Neural cell (in vitro differentiated cells): ENCODE results near the gene CELF4. TPM values are rescaled to one million over a fixed set of nuclear protein-coding genes. Genes with fewer than 3 reads are reported as not detected.

Experiments used
- H2AFZ ChIP-seq: fragments of 200-600, 300-800 bp; sonication (generic), shearing (Covaris generic); 2 replicates; pipeline ENCODE4 v1.6.0; 2014; ENCODE audit warnings: low read depth, mild to moderate bottlenecking, antibody characterized with exemption, low read length, moderate library complexity
- H3F3A ChIP-seq: fragments of 200-600 bp; shearing (Covaris generic); 2 replicates; pipeline ENCODE4 v1.6.1; 2016; ENCODE audit warnings: mild to moderate bottlenecking, moderate library complexity, mixed read lengths, antibody characterized with exemption, low read length; ENCODE audit not compliant: insufficient read depth, poor library complexity, severe bottlenecking
- H3K27ac ChIP-seq: fragments of 200-600, 300-800 bp; sonication (generic), shearing (Covaris generic); 2 replicates; pipeline ENCODE4 v1.5.1; 2014; ENCODE audit warnings: mild to moderate bottlenecking, low read length, moderate library complexity
- H3K27me3 ChIP-seq: fragments of 300-800, 200-600 bp; sonication (generic), shearing (Covaris generic); 2 replicates; pipeline ENCODE4 v1.6.0; 2014; ENCODE audit warnings: mild to moderate bottlenecking, low read depth, low read length, moderate library complexity; ENCODE audit not compliant: insufficient read depth
- H3K36me3 ChIP-seq: fragments of 300-800, 200-600 bp; sonication (generic), shearing (Covaris generic); 2 replicates; pipeline ENCODE4 v1.5.1; 2014; ENCODE audit warnings: mild to moderate bottlenecking, antibody characterized with exemption, low read length, moderate library complexity; ENCODE audit not compliant: insufficient read depth
- H3K4me2 ChIP-seq: fragments of 300-800, 200-600 bp; sonication (generic), shearing (Covaris generic); 2 replicates; pipeline ENCODE4 v1.6.0; 2014; ENCODE audit warnings: mild to moderate bottlenecking, low read length
- H3K4me3 ChIP-seq: fragments of 300-800, 200-600 bp; sonication (generic), shearing (Covaris generic); 2 replicates; pipeline ENCODE4 v1.5.1; 2014; ENCODE audit warnings: mild to moderate bottlenecking, low read length, moderate library complexity
- H3K79me2 ChIP-seq: fragments of 200-600 bp; shearing (Covaris generic); replicated peaks from 2 replicates; pipeline ENCODE4 v1.6.0; 2014; ENCODE audit warnings: mild to moderate bottlenecking, low read length, moderate library complexity; ENCODE audit not compliant: insufficient read depth
- H3K9ac ChIP-seq: fragments of 300-800, 200-600 bp; sonication (generic), shearing (Covaris generic); 2 replicates; pipeline ENCODE4 v1.6.1; 2016; ENCODE audit warnings: mild to moderate bottlenecking, low read length, mixed read lengths
- H3K9me2 ChIP-seq: fragments of 200-600 bp; shearing (Covaris generic); 2 replicates; pipeline ENCODE4 v1.6.1; 2016; ENCODE audit warnings: mild to moderate bottlenecking, low read length, mixed read lengths; ENCODE audit not compliant: insufficient read depth
- H3K9me3 ChIP-seq: fragments of 200-600, 300-800 bp; sonication (generic), shearing (Covaris generic); 2 replicates; pipeline ENCODE4 v1.6.1; 2016; ENCODE audit warnings: mild to moderate bottlenecking, mixed run types, low read length, moderate library complexity, mixed read lengths
- H4K20me1 ChIP-seq: fragments of 200-600 bp; shearing (Covaris generic); 2 replicates; pipeline ENCODE4 v1.6.1; 2016; ENCODE audit warnings: mild to moderate bottlenecking, mixed run types; ENCODE audit not compliant: insufficient read depth
- EP300 ChIP-seq: fragments of 450-650 bp; conservative IDR thresholded peaks from 2 replicates; pipeline ENCODE4 v1.6.1; 2014; ENCODE audit warnings: antibody characterized with exemption, mild to moderate bottlenecking, moderate library complexity; ENCODE audit not compliant: poor library complexity, severe bottlenecking
- EZH2 ChIP-seq: fragments of 200-600, 300-800 bp; shearing (Covaris generic), sonication (generic); IDR thresholded peaks from 2 replicates; pipeline ENCODE4 v1.6.1; 2014; ENCODE audit warnings: antibody characterized with exemption, low read length, borderline replicate concordance, mild to moderate bottlenecking; ENCODE audit not compliant: insufficient read depth, poor library complexity, severe bottlenecking
- MXI1 ChIP-seq: fragments of 450-650 bp; conservative IDR thresholded peaks from 2 replicates; pipeline ENCODE4 v1.6.1; 2014; ENCODE audit warnings: antibody characterized with exemption, mild to moderate bottlenecking; ENCODE audit not compliant: poor library complexity, severe bottlenecking
- POLR2AphosphoS5 ChIP-seq: IDR thresholded peaks from 2 replicates; pipeline ENCODE4 v1.6.1; 2012
- RAD21 ChIP-seq: fragments of 450-650 bp; conservative IDR thresholded peaks from 2 replicates; pipeline ENCODE4 v1.6.1; 2014; ENCODE audit warnings: antibody characterized with exemption, mild to moderate bottlenecking, moderate library complexity
- SMC3 ChIP-seq: fragments of 450-650 bp; conservative IDR thresholded peaks from 2 replicates; pipeline ENCODE4 v1.6.1; 2014; ENCODE audit warnings: antibody characterized with exemption, mild to moderate bottlenecking, moderate library complexity; ENCODE audit not compliant: poor library complexity
- TAF1 ChIP-seq: IDR thresholded peaks from 2 replicates; pipeline ENCODE4 v1.6.1; 2012; ENCODE audit warnings: low read depth
- polyA plus RNA-seq: library from polyadenylated mRNA; depleted of rRNA; stranded (reverse); fragments of >200 nt; gene quantifications from 2 replicates; pipeline ENCODE4 v1.2.3, GENCODE V29; 2014
- TF ChIP-seq, protein P1 (sequence below): fragments of 450-650 bp; IDR thresholded peaks from 2 replicates; pipeline ENCODE4 v1.5.1; 2014; ENCODE audit warnings: antibody characterized with exemption, mild to moderate bottlenecking, moderate library complexity; ENCODE audit not compliant: poor library complexity, severe bottlenecking
- TF ChIP-seq, protein P2 (sequence below): IDR thresholded peaks from 2 replicates; pipeline ENCODE4 v1.6.1; 2012; ENCODE audit warnings: borderline replicate concordance

Gene CELF4
- polyA plus RNA-seq, 1 donor from 2014 or later = 191 TPM

DNA sequence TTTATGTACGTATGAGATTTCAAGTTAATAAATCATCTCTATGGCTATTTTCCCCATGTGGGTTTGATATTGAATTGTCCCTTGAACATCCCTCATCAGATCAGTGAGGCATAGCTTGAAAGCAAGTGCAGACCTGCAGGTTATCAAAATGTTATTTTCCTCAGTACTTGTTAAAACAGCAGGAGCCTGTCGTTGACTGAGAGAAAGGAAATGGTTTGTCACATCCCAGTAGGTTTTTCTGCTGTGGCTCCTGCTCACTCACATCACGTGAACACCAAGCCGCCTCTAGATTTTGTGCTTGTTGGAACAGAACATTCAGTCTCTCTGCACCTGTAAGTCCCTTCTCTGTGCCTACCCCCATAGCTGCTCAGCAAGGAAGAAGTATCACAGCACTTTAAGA lies 340.3 kb downstream of the CELF4 start:
- peak; percentile 51 for TF ChIP-seq POLR2AphosphoS5
- no peak for TF ChIP-seq SMC3
- TF ChIP-seq TAF1 = no peak
- TF ChIP-seq, protein P1, sequence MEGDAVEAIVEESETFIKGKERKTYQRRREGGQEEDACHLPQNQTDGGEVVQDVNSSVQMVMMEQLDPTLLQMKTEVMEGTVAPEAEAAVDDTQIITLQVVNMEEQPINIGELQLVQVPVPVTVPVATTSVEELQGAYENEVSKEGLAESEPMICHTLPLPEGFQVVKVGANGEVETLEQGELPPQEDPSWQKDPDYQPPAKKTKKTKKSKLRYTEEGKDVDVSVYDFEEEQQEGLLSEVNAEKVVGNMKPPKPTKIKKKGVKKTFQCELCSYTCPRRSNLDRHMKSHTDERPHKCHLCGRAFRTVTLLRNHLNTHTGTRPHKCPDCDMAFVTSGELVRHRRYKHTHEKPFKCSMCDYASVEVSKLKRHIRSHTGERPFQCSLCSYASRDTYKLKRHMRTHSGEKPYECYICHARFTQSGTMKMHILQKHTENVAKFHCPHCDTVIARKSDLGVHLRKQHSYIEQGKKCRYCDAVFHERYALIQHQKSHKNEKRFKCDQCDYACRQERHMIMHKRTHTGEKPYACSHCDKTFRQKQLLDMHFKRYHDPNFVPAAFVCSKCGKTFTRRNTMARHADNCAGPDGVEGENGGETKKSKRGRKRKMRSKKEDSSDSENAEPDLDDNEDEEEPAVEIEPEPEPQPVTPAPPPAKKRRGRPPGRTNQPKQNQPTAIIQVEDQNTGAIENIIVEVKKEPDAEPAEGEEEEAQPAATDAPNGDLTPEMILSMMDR = no peak
- TF ChIP-seq, protein P2, sequence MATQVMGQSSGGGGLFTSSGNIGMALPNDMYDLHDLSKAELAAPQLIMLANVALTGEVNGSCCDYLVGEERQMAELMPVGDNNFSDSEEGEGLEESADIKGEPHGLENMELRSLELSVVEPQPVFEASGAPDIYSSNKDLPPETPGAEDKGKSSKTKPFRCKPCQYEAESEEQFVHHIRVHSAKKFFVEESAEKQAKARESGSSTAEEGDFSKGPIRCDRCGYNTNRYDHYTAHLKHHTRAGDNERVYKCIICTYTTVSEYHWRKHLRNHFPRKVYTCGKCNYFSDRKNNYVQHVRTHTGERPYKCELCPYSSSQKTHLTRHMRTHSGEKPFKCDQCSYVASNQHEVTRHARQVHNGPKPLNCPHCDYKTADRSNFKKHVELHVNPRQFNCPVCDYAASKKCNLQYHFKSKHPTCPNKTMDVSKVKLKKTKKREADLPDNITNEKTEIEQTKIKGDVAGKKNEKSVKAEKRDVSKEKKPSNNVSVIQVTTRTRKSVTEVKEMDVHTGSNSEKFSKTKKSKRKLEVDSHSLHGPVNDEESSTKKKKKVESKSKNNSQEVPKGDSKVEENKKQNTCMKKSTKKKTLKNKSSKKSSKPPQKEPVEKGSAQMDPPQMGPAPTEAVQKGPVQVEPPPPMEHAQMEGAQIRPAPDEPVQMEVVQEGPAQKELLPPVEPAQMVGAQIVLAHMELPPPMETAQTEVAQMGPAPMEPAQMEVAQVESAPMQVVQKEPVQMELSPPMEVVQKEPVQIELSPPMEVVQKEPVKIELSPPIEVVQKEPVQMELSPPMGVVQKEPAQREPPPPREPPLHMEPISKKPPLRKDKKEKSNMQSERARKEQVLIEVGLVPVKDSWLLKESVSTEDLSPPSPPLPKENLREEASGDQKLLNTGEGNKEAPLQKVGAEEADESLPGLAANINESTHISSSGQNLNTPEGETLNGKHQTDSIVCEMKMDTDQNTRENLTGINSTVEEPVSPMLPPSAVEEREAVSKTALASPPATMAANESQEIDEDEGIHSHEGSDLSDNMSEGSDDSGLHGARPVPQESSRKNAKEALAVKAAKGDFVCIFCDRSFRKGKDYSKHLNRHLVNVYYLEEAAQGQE = no peak
- no peak for TF ChIP-seq EP300
- no peak for TF ChIP-seq MXI1
- no peak for TF ChIP-seq RAD21
- H3K4me2 ChIP-seq = no peak overlapping the region
- no peak overlapping the region for H2AFZ ChIP-seq
- H3K9me3 ChIP-seq = no peaks in the 10 kb centered on the region
- H3K79me2 ChIP-seq = no peaks in the 10 kb centered on the region
- H3K27me3 ChIP-seq = no peaks in the 10 kb centered on the region
- H3K36me3 ChIP-seq = no peaks in the 10 kb centered on the region
- no peaks in the 10 kb centered on the region for H3K9me2 ChIP-seq
- no peaks in the 10 kb centered on the region for H3F3A ChIP-seq
- no peak overlapping the region for H3K4me3 ChIP-seq
- no peaks in the 10 kb centered on the region for H4K20me1 ChIP-seq
- H3K27ac ChIP-seq = no peak overlapping the region
- no peak overlapping the region for H3K9ac ChIP-seq

DNA sequence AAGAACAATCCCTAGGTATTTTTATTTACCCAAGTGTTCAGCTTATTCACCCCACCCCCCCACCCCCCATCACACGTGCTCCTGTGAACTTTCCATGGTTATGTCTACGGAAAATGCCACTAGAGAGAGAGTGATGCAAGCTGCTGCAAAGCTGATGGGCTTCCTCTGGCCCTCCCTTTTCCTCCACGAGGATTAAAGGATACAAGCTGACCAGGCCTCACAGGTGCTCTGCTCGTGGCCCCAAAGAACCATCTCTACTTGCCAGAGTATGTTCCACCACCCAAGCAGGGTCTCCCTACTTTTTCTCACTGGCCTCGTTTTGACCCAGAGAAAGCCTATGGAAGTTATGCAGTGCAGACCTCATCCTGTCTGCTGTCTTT lies 342.6 kb downstream of the CELF4 start:
- Histone ChIP-seq H3F3A (no peaks in the 10 kb centered on the region), H3K27me3 (no peaks in the 10 kb centered on the region), H3K9ac (no peak overlapping the region), H3K9me2 (no peaks in the 10 kb centered on the region), H2AFZ (no peak overlapping the region), H3K79me2 (no peaks in the 10 kb centered on the region), H3K27ac (no peak overlapping the region), H3K4me2 (no peak overlapping the region), H3K9me3 (no peaks in the 10 kb centered on the region), H3K36me3 (no peaks in the 10 kb centered on the region), H4K20me1 (no peaks in the 10 kb centered on the region), H3K4me3 (no peak overlapping the region)
- TF ChIP-seq TAF1 (no peak), POLR2AphosphoS5 (no peak), MXI1 (no peak), SMC3 (no peak), RAD21 (no peak), EP300 (no peak), EZH2 (no peak)
- TF ChIP-seq, protein P2 = no peak
- TF ChIP-seq, protein P1 = no peak
